Posterior vena cava (tissue), 2 donors: ENCODE results near the gene ZNF574. TPM values are rescaled to one million over a fixed set of nuclear protein-coding genes. Genes with fewer than 3 reads are reported as not detected.

ENCODE experiments used
- DNase-seq: peaks from one replicate; pipeline ENCODE4 v3.0.0-alpha.2; 2020; ENCODE audit warnings: low spot score
- intact Hi-C, 2 donors: fragments of 100-400 bp; cut with DNase I; formaldehyde crosslinking; loops; one replicate each; pipeline versions ENCODE4 v1.14.1 to v1.14.2; 2022 to 2023
- total RNA-seq, 2 donors: library from RNA; stranded (reverse); fragmentation: NEBNext Ultra II Directional; extraction: Animal tissue kit (Norgen Biotek cat#: 25700); gene quantifications; one replicate each; pipeline ENCODE4 v1.2.1, GENCODE V29; 2021
- donor health status: DM: yes; HTN: yes; CAD: no.
- donor health status: DM: yes; HTN: yes; CAD: no.

The ZNF574 gene
- total RNA-seq, 2 donors from 2014 or later, result 7.6 to 9.1 TPM

GRCh38 chr19:42117076-42117475 is 41.1 kb downstream of the ZNF574 start:
- intact Hi-C loops, result no loop called here
- no peak for DNase-seq

GRCh38 chr19:42120276-42120980 is 44.5 kb downstream of the ZNF574 start:
- no peak for DNase-seq
- intact Hi-C loops, result loop anchor here in 1 of 2 donors (10.0 kb wide), 1 partner anchor 204 kb away; the partner anchor contains the start of gene MEGF8

GRCh38 chr19:42121036-42121621 is 45.2 kb downstream of the ZNF574 start:
- intact Hi-C loops, result loop anchor here in 1 of 2 donors (10.0 kb wide), 1 partner anchor 204 kb away; the partner anchor contains the start of gene MEGF8
- no peak for DNase-seq

- DNase-seq, result peak; percentile 86
Measured at GRCh38 chr19:42121656-42122069, 45.7 kb downstream of the ZNF574 start.

GRCh38 chr19:42122691-42123607 is 47.0 kb downstream of the ZNF574 start:
- intact Hi-C loops, result loop anchor here in 1 of 2 donors (10.0 kb wide), 1 partner anchor 202 kb away; the partner anchor contains the start of gene MEGF8
- no peak for DNase-seq

More at GRCh38 chr19:42121656-42122069, 45.7 kb downstream of the ZNF574 start:
- intact Hi-C loops, result loop anchor here in 1 of 2 donors (10.0 kb wide), 1 partner anchor 203 kb away; the partner anchor contains the start of gene MEGF8

DNA sequence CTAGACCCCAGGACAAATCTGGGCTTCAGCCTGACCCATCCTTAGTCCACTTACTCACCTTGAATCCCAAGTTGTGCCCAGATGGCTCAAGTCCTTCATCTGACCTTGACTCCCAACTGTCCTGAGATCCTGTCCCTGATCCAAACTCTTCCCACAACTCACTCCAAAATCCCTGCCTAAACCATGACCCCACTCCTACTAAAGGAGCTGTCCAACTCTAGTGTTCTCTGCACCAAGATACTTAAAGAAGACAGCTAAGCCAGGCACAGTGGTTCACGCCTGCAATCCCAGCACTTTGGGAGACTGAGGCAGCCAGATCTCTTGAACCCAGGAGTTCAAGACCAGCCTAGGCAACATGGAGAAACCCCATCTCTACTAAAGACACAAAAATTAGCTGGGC is 47.8 kb downstream of the ZNF574 start:
- intact Hi-C loops, result loop anchor here in 1 of 2 donors (10.0 kb wide), 1 partner anchor 201 kb away; the partner anchor contains the start of gene MEGF8
- DNase-seq, result no peak

DNA sequence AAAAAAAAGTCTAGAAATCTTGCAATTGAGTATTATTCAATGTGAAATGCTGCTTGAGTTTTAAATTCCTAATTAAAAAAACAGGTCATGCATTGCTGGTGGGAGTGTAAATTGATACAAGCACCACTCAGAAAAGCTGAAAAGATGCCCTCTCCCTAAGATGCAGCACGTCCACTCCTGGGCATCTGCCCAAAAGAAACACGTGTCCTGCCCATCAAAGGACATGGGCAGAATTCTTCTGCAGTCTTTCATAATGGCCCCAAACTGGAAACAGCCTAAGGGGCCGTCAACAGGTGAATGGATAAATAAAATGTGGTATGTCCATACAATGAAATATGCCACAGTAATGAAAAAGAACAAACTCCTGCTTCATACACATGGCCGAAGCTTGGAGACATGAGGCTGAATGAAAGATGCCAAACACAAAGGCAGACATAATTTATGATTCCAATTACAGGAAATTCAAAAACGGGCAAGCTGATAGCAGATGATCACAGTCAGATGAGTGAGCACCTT is 48.5 kb downstream of the ZNF574 start:
- intact Hi-C loops, result loop anchor here in 1 of 2 donors (10.0 kb wide), 1 partner anchor 200 kb away; the partner anchor contains the start of gene MEGF8
- no peak for DNase-seq

DNA sequence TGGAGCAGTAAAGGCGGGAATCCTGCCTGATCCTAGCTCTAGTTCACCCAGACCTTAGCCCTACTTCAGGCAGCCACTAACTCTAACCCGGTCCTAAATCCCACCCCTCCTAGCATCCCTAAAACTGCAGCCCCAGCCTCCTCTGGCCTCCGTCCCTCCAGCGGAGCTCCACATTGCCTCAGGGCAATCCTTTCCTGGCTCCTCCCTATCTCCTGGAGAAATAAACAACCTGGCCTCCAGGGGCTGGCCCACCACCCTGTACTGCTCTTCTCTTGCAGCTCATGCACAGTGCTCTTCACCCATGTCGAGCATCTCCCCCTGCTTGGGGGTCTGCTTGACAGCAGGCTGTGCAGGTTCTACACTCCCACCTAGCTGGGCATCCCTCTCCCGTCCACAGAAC is 49.6 kb downstream of the ZNF574 start:
- intact Hi-C loops, result loop anchor here in 1 of 2 donors (10.0 kb wide), 1 partner anchor 199 kb away; the partner anchor contains the start of gene MEGF8
- DNase-seq, result no peak

DNA sequence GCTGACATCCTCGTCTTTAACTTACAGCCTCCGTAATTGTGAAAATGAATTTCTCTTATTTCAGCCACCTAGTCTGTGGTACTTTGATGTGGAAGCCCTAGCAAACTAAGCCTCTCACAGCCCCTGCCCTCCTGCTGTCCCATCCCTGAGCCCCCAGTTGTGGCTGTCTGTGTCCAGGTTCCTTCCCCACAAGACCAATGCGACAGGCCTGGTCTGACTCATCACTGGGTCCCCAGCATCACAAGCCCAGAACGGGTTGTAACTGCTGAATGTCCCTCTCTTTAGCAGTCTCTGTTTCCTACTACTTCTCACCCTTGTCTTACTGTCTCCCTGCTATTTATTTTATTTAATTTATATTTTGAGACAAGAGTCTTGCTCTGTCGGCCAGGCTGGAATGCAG is 50.6 kb downstream of the ZNF574 start:
- intact Hi-C loops, result loop anchor here in 1 of 2 donors (10.0 kb wide), 1 partner anchor 198 kb away; the partner anchor contains the start of gene MEGF8

DNA sequence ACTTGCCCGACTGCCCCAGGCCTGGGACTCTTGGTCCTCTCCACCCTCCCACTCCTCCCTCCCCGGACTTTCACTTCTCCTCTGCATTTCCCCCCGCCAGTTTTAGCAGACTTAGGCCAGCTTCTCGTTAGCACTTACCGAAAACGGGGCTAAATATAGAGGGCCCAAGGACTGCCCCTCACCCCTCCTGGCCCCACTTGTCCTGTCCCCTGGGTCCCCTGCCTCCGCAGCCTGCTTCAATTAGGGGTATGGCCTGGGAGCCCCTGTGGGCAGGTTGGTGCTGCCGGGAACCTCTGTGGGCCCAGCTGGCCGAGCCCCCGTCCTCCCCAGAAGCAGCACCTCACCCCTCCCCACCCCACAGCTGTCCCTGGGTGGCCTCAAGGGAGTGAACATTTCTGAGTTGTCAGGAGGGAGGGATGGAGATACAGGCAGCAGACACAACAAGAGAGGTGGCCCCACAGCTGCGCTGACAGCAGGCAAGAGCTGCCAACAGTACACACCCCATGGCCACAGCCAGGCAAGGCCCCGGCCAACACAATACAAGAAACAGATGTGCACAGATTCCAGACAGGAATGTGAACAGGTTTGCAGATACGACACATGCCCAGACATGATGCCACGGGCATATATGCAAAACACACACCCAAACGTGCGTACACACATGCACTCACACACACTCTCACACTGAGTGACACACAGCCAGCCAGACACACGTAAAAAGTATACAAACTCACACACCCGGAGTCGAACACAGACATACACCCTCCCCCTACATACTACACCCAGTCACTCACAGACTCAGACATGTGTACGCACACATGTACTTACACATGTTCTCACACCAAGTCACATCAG is 53.7 kb downstream of the ZNF574 start:
- no peak for DNase-seq
- intact Hi-C loops, result loop anchor here (5.0 to 10.0 kb wide), 2 partner anchors 53 to 195 kb away; partner anchors contain the start of gene MEGF8 (in 2 of the 2)

More for the DNA sequence above, 50.6 kb downstream of the ZNF574 start:
- no peak for DNase-seq

DNA sequence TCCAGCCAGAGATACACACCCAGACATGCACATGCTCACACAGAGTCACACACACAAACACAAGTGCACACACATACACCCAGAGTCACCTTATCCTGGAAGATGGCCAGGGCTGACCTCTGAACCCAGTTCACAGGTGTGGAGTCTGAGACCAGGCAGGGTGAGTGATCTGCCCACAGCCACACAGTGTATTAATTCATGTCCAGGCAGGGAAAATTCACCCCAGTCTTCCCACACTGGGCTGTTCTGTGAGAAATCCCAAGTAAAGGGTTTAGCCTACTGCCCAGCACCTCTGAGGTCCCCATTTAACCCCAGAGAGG is 54.2 kb downstream of the ZNF574 start:
- no peak for DNase-seq
- intact Hi-C loops, result loop anchor here (5.0 to 10.0 kb wide), 2 partner anchors 52 to 195 kb away; partner anchors contain the start of gene MEGF8 (in 1 of the 2)

Other genes with a start within 250 kb of the ZNF574 start
- gene LYPD4, start 231.5 kb upstream of the ZNF574 start, total RNA-seq, result not detected
- gene DMRTC2, start 231.1 kb upstream of the ZNF574 start, total RNA-seq, result not detected
- gene RPS19, start 215.9 kb upstream of the ZNF574 start, total RNA-seq, result 1,000 to 10,000 TPM in 1 of 2 donors, 100 to 1,000 TPM in 1; 982 to 1,008 TPM
- under 1 TPM; 0.52 to 0.97 TPM for gene CD79A, start 198.9 kb upstream of the ZNF574 start, total RNA-seq
- gene ARHGEF1, start 193.0 kb upstream of the ZNF574 start, total RNA-seq, result 10 to 100 TPM; 73.4 to 73.7 TPM
- under 1 TPM in 1 of 2 donors, not detected in 1; 0.38 TPM for gene ERFL, start 147.7 kb upstream of the ZNF574 start, total RNA-seq
- 100 to 1,000 TPM; 186 to 191 TPM for gene RABAC1, start 116.8 kb upstream of the ZNF574 start, total RNA-seq
- gene ATP1A3, start 81.9 kb upstream of the ZNF574 start, total RNA-seq, result under 1 TPM in 1 of 2 donors, not detected in 1; 0.19 TPM
- 10 to 100 TPM; 11.3 to 13.4 TPM for gene GRIK5, start 6.0 kb upstream of the ZNF574 start, total RNA-seq
- gene POU2F2, start 56.3 kb downstream of the ZNF574 start, total RNA-seq, result 1 to 10 TPM; 2.1 to 3.1 TPM
- 10 to 100 TPM; 12.2 to 13.0 TPM for gene DEDD2, start 141.5 kb downstream of the ZNF574 start, total RNA-seq
- 1 to 10 TPM; 8.2 to 8.7 TPM for gene ZNF526, start 144.1 kb downstream of the ZNF574 start, total RNA-seq
- gene GSK3A, start 166.4 kb downstream of the ZNF574 start, total RNA-seq, result 10 to 100 TPM; 29.2 to 35.1 TPM
- 10 to 100 TPM; 47.9 to 54.5 TPM for gene ERF, start 179.0 kb downstream of the ZNF574 start, total RNA-seq
- 10 to 100 TPM; 57.7 to 79.0 TPM for gene CIC, start 193.1 kb downstream of the ZNF574 start, total RNA-seq
- under 1 TPM in 1 of 2 donors, not detected in 1; 0.19 TPM for gene PRR19, start 226.0 kb downstream of the ZNF574 start, total RNA-seq
- 1 to 10 TPM; 5.7 to 5.8 TPM for gene PAFAH1B3, start 226.5 kb downstream of the ZNF574 start, total RNA-seq
- under 1 TPM in 1 of 2 donors, not detected in 1; 0.14 TPM for gene TMEM145, start 237.1 kb downstream of the ZNF574 start, total RNA-seq
- gene MEGF8, start 249.5 kb downstream of the ZNF574 start, total RNA-seq, result 10 to 100 TPM; 16.8 to 20.4 TPM